Activated CD8-positive, alpha-beta memory T cell treated with anti-CD3 and anti-CD28 coated beads, Interleukin-2, amount 50 U/mL, for 24 hours (primary cell): ENCODE results near the gene DHX36.

Experiments used
- DNase-seq: peaks from one replicate; pipeline ENCODE4 v3.0.0-alpha.2; 2020; ENCODE audit errors: extremely low read depth

The DHX36 gene

DNA sequence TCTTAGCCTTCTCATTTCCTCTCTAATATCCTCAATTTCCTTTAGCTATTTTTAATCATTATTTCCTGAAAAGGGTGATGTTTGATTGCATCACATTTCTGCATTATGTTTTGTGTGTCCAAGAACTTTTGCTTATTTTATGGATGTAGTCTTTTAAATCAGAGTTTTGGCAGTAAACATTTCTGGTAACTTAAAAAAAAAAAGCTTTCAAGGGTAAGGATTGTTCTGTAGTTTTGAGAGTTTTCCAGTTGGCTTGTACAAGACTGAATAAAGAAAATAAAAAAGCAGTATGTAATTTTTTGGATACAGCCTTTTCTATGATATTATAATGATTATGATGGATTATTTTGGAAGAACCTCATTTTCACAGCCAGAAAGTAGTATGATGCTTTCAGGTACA is 99.4 kb downstream of the DHX36 start:
- DNase-seq = no peak

DNA sequence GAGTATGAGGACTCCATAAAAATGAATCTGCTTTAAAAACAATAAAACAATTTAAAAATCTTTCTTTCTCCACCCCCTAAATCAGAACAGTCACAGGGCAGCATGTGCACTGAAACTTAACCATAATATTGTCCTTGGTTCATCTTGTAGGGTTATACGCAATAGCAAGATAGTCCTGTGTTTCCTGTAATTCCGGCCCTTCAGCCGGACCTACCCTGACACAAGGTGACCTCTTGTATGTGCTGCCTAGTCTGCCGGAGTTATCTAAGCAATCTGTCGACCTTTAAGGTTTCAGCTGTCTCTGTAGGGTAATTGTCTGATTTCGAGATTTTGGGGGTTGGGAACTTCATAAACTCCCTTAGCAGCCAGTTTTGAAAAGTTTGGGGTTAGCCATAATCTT is 99.9 kb downstream of the DHX36 start:
- DNase-seq = no peak

DNA sequence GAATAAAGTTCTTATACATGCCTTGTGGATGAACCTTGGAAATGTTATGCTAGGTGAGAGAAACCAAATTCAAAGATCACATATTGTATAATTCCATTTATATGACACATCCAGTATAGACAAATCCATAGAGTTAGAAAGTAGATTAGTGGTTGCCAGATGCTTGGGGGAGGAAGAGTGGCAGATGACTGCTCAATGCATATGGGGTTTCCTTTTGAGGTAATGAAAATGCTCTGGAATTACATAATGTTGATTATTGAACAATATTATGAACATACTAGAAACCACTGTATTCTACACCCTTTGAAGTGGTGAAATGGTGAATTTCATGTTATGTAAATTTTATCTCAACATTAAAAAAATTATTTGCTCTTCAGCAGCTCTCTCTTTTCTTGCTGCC is 100.8 kb downstream of the DHX36 start:
- DNase-seq = no peak
